IPS DF 4.7 (cell line): ENCODE data around the gene SERPINA5.
A peak's percentile ranks its signal among the peaks of the same experiment; 100 is the strongest.
"Not testable (repeated sequence)": the region's sequence is repeated elsewhere in the genome, so short reads cannot be mapped to it uniquely, and the experiment has no call there.

Experiments
- DNase-seq: peaks from one replicate; pipeline ENCODE4 v3.0.0-alpha.2; 2013; ENCODE audit warnings: low spot score; ENCODE audit errors: extremely low read depth

Gene SERPINA5

GRCh38 chr14:94621358-94622134, 40.3 kb downstream of the SERPINA5 start:
- DNase-seq: no peak

DNA sequence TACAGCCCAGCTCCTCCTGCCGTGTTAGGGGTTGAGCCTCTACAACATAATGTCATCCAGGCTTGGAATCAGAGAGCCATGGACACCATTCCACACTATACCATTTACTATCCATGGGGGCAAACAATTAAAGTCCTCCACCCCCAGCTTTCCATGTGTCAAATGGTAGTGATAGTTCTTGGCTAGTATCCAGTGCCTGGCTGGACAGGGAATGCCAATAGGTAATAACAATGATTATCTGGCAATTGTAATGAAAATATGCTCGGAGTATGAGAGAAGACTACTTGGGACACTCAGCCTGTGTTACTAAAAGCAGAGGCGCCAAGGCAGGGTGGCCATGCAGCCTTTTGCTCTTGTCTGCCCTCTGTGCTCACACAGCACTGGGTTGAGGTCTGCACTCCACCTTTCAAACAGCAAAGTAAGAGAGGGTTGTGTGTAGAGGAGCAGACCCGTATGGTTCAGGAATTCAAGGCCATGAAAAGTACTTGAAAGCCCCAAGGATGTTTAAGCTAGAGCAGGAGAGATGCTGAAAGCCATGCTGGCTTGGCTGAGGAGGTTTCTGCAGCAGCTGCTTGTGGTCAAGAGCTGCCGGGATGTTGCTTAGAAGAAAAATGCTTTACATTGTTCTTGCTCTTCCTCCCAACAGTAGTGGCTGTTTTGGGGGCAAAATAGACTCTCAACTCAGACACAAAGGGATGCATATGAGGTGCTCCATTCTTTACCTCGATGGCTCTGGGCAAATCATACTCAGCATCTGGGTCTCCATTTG, 41.6 kb downstream of the SERPINA5 start:
- DNase-seq: no peak

DNA sequence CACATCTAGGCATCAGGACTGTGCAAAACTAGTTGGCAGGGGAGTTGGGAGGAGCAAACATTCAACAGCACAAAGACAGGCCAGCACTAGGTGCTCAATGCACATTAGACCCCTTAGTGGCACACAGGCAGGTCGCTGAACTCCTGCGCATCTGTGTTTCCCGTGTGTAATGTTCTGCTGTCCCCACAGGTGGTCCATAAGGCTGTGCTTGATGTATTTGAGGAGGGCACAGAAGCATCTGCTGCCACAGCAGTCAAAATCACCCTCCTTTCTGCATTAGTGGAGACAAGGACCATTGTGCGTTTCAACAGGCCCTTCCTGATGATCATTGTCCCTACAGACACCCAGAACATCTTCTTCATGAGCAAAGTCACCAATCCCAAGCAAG, 42.2 kb downstream of the SERPINA5 start:
- no peak for DNase-seq

- DNase-seq: no peak
Measured at GRCh38 chr14:94623856-94624499, 42.8 kb downstream of the SERPINA5 start.

- no peak for DNase-seq
Measured at GRCh38 chr14:94624537-94625352, 43.5 kb downstream of the SERPINA5 start.

GRCh38 chr14:94625353-94625635, 44.1 kb downstream of the SERPINA5 start:
- DNase-seq: no peak

DNA sequence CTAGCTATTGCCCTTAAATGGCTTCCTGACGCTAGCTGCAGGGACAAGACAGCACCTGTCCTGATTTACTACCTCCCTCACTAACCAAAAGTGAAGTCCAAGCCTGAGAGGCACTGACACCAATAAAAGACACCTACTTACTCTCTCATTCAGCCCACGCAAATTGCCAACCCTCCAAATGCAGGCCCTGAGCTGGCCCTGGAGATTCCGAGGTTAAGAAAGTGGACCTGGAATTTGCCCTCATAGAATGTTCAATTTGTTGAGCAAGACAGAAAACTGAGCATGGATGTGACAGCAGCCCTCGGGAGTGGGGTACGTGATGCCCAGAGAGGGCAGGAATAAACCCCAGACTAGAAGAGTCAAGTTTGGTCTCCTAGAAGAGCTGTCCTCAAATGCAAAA, 47.4 kb downstream of the SERPINA5 start:
- no peak for DNase-seq

GRCh38 chr14:94630396-94630795, 49.2 kb downstream of the SERPINA5 start:
- no peak for DNase-seq

- DNase-seq: no peak
Measured at GRCh38 chr14:94631050-94631449, 49.8 kb downstream of the SERPINA5 start.

DNA sequence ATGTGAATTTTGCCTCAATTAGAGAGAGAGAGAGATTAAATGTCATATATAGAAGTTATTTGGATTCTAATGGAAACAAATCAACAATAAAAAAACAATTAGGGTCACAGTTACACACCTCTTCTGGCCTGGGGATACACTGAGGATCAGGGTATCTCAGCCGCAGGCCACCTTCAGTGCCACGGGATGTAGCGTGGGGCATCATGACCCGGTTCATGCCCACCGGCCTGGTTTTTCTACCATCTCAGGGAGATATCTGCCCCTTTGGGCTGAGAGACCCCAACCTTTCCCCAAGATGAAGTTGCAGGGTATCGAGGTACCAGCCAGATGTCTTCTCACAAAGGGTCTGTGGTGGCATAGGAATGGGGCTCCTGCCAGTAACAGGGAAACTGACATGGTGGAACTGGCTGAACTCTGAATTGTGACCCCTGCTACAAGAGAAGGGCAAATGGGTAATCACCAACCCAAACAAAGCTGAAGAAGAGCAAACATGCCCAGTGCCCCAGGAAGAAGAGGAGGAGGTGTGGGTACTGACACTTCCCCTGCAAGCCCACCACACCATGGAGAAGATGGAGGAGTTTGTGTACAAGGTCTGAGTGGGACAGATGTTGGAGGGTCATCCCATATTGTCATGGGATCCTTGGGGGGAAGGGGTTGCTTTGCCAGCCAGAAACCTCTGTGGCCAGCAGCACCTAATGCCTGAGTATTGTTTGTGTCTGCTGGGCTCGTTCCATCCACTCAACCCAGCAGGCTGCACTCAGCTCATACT, 50.5 kb downstream of the SERPINA5 start:
- no peak for DNase-seq

DNA sequence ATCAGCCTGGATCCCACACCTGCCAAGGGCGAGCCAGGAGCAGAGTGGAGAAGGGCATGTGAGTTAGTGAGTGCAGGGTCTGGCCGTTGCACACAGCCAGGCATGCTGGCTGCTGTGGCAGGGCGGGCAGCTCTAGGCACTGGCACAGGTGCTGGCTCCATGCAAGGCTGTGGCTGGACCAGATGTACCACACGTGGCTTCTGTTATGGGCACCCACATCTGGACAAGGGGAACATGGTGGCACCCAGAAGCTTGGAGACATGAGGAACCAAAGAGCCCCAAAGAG, 51.0 kb downstream of the SERPINA5 start:
- no peak for DNase-seq

DNA sequence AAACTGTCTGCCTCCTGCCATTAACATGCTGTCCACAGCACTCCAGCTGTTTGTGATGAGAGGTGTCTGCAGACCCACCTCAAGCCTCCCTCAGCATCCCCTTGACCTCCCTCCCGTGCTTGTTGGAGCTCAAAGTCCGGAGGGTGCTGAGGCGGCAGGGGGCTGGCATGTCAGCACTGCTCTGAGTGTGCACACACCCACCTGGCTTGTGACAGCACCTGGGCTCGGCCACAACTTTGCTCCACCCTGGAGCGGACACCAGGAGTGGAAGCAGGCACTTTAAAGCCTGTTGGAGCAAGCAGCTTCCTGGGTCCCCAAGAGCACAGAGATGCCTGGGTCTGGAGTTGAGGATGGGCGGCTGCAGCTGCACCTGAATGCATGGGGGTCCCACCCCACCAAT, 51.9 kb downstream of the SERPINA5 start:
- DNase-seq: no peak

DNA sequence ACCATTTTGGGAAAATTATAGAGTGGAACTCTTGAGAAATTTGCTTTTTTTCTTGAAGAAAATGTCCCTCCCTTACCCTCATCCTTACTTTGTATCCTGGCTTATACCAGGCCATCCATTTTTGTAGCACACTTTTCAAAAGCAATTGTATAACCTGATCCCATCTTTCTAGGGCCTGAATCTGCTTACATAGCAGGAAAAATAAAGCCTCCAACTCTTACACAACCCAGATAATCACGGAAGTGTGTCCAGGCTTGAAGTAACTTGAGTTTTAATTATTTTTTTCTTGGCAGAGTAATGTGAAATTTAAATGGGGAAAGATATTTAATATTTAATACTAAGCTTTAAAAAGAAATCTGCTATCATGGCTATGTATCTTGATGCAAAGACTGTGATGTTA, 53.9 kb downstream of the SERPINA5 start:
- no peak for DNase-seq

DNA sequence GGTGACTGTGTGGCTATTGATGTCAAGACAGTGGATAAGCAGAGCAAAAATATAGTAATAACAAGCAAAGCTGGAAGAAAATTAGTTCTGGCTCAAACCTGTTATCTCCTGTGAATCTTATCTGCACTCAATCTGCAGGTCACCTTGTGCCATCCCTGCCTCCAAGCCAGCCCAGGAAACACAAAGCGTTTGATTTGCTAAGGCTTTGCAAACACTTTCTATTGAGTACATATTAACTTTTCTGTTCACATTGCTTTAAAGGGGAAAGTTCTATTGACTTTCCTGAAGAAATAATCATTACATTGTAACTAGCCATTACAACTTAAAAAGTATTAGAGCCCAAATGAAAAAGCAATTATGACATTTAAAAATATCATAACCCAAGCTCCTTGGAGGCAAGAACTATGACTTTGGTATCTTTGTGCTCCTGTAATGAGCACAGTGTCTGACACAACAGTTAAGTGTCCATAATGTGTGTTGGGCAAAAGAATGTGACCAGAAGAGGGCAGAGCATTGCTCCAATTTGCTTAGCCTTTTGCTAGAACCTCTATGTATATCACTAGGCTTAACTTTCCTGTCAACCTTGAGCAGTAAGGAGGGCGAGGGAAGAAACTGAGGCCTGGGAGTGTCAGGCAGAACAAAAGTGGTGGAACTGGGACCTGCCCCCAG, 55.7 kb downstream of the SERPINA5 start:
- peak; percentile 7 for DNase-seq

DNA sequence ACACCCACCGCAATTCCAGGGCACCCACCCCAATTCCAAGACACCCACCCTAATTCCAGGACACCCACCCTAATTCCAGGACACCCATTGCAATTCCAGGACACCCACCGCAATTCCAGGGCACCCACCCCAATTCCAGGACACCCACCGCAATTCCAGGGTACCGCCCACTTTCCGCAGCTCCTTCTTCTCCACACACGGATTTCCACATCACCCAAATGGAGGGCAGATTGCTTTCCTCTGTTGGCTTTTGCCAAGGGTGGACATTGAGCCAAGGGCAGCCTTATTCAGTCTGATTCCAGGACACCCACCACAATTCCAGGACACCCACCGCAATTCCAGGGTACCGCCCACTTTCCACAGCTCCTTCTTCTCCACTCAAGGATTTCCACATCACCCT, 56.6 kb downstream of the SERPINA5 start:
- not testable (repeated sequence) for DNase-seq

GRCh38 chr14:94638339-94638738, 57.1 kb downstream of the SERPINA5 start:
- no peak for DNase-seq

DNA sequence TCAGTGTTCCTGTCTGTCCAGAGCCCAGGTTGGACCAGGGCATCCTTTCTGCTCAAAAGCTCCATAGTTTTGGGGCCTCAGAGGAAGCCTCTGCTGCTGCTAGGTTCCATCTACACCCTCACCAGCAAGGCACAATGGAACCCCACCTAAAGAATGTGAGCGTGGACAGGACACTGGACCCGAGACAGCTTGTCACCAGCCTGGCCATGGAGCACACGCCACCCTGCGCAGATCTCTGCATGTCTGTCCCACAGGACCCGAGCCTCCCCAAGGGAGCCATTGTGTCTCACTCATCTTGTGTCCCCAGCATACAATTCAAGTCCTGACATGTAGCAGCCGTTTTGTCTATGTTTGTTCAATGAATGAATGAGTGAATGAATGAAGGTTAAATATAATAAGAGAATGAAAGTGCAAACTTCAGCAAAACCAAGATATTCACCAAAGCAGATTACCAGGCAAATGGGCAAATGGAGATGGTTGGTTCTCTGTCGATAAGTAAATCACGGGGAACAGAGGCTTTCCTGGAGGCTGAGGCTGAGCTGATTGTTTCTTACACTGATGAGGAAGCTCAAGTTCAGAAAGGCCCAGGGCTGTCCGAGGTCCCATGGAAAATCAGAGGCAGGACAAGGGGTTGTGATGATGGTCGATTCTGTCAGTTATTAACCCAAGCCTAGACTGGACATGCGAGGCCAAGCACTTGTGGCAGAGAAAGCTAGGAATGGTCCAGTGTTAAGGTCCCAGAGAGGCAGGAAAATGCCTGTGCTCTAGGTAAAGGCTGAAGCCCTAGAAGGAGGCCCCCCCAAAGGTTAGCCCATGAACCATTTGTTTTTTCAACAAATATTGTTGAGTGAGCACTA, 58.0 kb downstream of the SERPINA5 start:
- DNase-seq: no peak

GRCh38 chr14:94640721-94641631, 59.8 kb downstream of the SERPINA5 start:
- no peak for DNase-seq

DNA sequence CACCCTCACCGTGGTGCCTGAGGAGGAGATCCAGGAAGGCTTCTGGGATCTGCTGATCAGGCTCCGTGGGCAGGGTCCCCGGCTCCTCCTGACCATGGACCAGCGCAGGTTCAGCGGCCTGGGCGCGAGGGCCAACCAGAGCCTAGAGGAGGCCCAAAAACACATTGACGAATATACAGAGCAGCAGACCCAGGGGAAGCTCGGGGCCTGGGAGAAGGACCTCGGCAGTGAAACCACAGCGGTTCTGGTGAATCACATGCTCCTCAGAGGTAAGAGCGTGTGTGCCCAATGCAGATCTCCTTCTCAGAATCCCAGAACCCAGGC, 60.4 kb downstream of the SERPINA5 start:
- DNase-seq: no peak
